ENCODE data around the gene SPTBN1. TPM values are rescaled to one million over a fixed set of nuclear protein-coding genes. Genes with fewer than 3 reads are reported as not detected.

The SPTBN1 gene
- total RNA-seq, 1 experiment from 2014 or later, result 202 TPM

DNA sequence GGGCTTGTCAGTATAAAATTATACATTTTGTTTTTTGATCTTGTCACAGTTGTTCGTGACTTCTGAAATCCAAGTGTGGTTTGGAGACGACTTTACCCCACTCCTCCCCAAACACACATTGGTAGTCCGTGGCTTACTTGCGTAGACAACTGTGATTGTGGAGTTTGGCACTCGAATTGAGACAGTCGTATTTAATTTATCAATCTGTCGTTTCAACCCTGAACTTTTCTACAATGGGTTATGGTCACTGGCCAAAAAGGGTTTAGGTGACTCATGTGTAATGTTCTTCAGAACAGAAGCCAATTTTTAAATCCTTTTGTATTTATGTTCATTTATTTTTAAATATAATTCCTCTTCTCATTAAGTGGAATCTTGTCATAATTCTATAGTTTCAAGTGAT, 129.9 kb downstream of the SPTBN1 start:
- Histone ChIP-seq H3F3A (ENCODE audit: low read length, unreplicated experiment) (peaks cover 5% of the 10 kb centered on the region), H3K4me3 (ENCODE audit: low read length) (no peak overlapping the region), H4K20me1 (ENCODE audit: low read length) (peaks cover 29% of the 10 kb centered on the region; the same call in 1 of the 2 replicates), H3K79me2 (ENCODE audit: low read length) (peaks cover 98% of the 10 kb centered on the region), H3K36me3 (ENCODE audit: low read depth, low read length) (peaks cover 7% of the 10 kb centered on the region), H3K27me3 (ENCODE audit: low read length) (no peaks in the 10 kb centered on the region), H3K9me2 (replicated peaks; ENCODE audit: low read length) (no peaks in the 10 kb centered on the region), H3K4me1 (ENCODE audit: insufficient read depth, low read length) (peaks cover 61% of the 10 kb centered on the region), H3K27ac (ENCODE audit: low read length) (no peak overlapping the region), H3K4me2 (ENCODE audit: low read length) (peak overlapping the region; percentile 14; the same call in 1 of the 2 replicates), H3K9ac (ENCODE audit: low read length) (no peak overlapping the region), H3K9me3 (ENCODE audit: low read length) (no peaks in the 10 kb centered on the region), H2AFZ (ENCODE audit: low read length) (no peak overlapping the region)
- ATAC-seq (no peak), DNase-seq (no peak)
- BruUV-seq (replicated peaks), result no TSS peak
- intact Hi-C loops (cut with micrococcal nuclease), result no loop called here
- CTCF ChIA-PET, result no interaction called here
- TF ChIP-seq EZH2phosphoT487 (IDR thresholded peaks at IDR 0.05; ENCODE audit: borderline replicate concordance, low read length) (no peak), EZH2 (IDR thresholded peaks at IDR 0.05; ENCODE audit: low read length, unreplicated experiment) (no peak)
- TF ChIP-seq, protein P1, sequence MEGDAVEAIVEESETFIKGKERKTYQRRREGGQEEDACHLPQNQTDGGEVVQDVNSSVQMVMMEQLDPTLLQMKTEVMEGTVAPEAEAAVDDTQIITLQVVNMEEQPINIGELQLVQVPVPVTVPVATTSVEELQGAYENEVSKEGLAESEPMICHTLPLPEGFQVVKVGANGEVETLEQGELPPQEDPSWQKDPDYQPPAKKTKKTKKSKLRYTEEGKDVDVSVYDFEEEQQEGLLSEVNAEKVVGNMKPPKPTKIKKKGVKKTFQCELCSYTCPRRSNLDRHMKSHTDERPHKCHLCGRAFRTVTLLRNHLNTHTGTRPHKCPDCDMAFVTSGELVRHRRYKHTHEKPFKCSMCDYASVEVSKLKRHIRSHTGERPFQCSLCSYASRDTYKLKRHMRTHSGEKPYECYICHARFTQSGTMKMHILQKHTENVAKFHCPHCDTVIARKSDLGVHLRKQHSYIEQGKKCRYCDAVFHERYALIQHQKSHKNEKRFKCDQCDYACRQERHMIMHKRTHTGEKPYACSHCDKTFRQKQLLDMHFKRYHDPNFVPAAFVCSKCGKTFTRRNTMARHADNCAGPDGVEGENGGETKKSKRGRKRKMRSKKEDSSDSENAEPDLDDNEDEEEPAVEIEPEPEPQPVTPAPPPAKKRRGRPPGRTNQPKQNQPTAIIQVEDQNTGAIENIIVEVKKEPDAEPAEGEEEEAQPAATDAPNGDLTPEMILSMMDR (conservative IDR thresholded peaks at IDR 0.05; ENCODE audit: low read depth, low read length), result no peak
- POLR2A ChIA-PET (ENCODE audit: unreplicated experiment), result no interaction called here

DNA sequence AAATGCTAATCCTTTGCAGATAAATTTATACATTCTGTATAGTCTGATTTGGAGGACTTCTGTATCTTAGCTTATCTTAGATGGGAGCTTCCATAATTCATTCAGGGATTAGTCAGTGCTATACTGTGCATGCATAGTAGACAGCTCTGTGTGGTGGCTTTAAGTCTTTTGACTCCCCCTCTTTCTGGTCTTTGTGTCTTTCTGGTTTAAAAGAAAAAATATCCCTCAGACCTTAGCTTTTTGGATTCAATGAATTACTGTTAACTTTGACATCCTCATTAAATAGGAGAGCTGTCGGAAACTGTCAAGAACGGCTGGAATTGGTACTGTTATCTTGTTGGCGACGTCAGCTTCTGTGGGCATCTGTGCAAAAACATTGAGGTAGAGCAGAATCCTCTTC, 130.4 kb downstream of the SPTBN1 start:
- no peak overlapping the region for H3K4me3 ChIP-seq (ENCODE audit: low read length)
- POLR2A ChIA-PET (ENCODE audit: unreplicated experiment), result no interaction called here
- no peak overlapping the region for H3K27ac ChIP-seq (ENCODE audit: low read length)
- H4K20me1 ChIP-seq (ENCODE audit: low read length), result peaks cover 33% of the 10 kb centered on the region; the same call in 1 of the 2 replicates
- ATAC-seq (no peak), DNase-seq (no peak)
- no TSS peak for BruUV-seq (replicated peaks)
- no peak overlapping the region for H2AFZ ChIP-seq (ENCODE audit: low read length)
- peaks cover 7% of the 10 kb centered on the region for H3K36me3 ChIP-seq (ENCODE audit: low read depth, low read length)
- H3K9ac ChIP-seq (ENCODE audit: low read length), result no peak overlapping the region
- H3K4me2 ChIP-seq (ENCODE audit: low read length), result no peak overlapping the region
- peaks cover 5% of the 10 kb centered on the region for H3F3A ChIP-seq (ENCODE audit: low read length, unreplicated experiment)
- TF ChIP-seq EZH2phosphoT487 (IDR thresholded peaks at IDR 0.05; ENCODE audit: borderline replicate concordance, low read length) (no peak), EZH2 (IDR thresholded peaks at IDR 0.05; ENCODE audit: low read length, unreplicated experiment) (no peak)
- TF ChIP-seq, protein P1 (conservative IDR thresholded peaks at IDR 0.05; ENCODE audit: low read depth, low read length), result no peak
- H3K4me1 ChIP-seq (ENCODE audit: insufficient read depth, low read length), result peaks cover 64% of the 10 kb centered on the region
- H3K9me3 ChIP-seq (ENCODE audit: low read length), result no peaks in the 10 kb centered on the region
- CTCF ChIA-PET, result no interaction called here
- no peaks in the 10 kb centered on the region for H3K9me2 ChIP-seq (replicated peaks; ENCODE audit: low read length)
- H3K79me2 ChIP-seq (ENCODE audit: low read length), result peaks cover 98% of the 10 kb centered on the region
- intact Hi-C loops (cut with micrococcal nuclease), result no loop called here
- no peaks in the 10 kb centered on the region for H3K27me3 ChIP-seq (ENCODE audit: low read length)

DNA sequence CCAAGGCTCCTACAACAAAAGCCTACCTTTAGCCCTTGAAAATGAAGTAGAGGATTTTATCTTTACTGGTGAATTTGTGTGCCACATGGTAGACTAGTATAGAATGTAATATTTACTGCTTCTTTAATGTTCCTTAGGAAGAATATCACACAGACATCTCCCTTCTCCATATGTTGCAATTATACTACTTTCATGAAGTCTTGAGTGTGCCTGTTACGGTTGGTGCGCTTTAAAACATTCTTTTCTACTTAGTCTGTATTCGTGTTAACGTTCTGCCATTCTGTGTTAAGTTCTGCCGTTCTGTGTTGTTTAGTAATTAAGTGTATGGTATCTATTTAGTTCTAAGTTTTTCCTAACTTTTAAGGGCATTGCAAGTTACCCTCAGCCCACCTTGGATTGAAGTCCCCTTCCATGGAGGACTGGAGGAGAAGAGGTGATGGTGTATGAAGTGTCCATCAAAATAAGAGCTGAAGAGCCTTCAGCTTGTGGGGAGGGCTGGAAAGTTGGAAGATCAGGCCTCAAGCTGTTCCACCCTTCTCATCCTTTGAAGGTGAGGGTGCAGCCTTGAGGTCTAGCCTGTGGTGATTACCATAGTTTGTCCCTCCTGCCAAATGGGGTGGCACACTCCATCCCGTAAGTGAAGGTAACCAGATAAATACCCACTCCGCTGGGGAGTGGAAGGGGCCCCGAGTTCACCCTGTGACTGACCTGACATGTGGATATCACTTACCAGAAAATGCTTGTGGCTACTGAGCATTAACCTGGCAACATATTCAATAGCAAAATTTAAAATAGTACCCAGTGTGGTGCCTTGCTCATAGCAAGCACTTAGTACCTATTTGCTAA, 131.3 kb downstream of the SPTBN1 start:
- peaks cover 5% of the 10 kb centered on the region for H3F3A ChIP-seq (ENCODE audit: low read length, unreplicated experiment)
- H3K4me3 ChIP-seq (ENCODE audit: low read length), result no peak overlapping the region
- no peaks in the 10 kb centered on the region for H3K9me3 ChIP-seq (ENCODE audit: low read length)
- ChIA-PET POLR2A (ENCODE audit: unreplicated experiment) (no interaction called here), CTCF (no interaction called here)
- H3K27me3 ChIP-seq (ENCODE audit: low read length), result no peaks in the 10 kb centered on the region
- intact Hi-C loops (cut with micrococcal nuclease), result no loop called here
- BruUV-seq (replicated peaks), result no TSS peak
- no peak overlapping the region for H3K4me2 ChIP-seq (ENCODE audit: low read length)
- ATAC-seq, result no peak
- H3K27ac ChIP-seq (ENCODE audit: low read length), result no peak overlapping the region; the same call in 1 of the 2 replicates
- H3K9me2 ChIP-seq (replicated peaks; ENCODE audit: low read length), result no peaks in the 10 kb centered on the region
- peaks cover 98% of the 10 kb centered on the region for H3K79me2 ChIP-seq (ENCODE audit: low read length)
- peaks cover 36% of the 10 kb centered on the region; the same call in 1 of the 2 replicates for H4K20me1 ChIP-seq (ENCODE audit: low read length)
- TF ChIP-seq EZH2 (IDR thresholded peaks at IDR 0.05; ENCODE audit: low read length, unreplicated experiment) (no peak), EZH2phosphoT487 (IDR thresholded peaks at IDR 0.05; ENCODE audit: borderline replicate concordance, low read length) (no peak)
- TF ChIP-seq, protein P1 (conservative IDR thresholded peaks at IDR 0.05; ENCODE audit: low read depth, low read length), result no peak
- no peak overlapping the region for H3K9ac ChIP-seq (ENCODE audit: low read length)
- no peak for DNase-seq
- no peak overlapping the region for H2AFZ ChIP-seq (ENCODE audit: low read length)
- peaks cover 7% of the 10 kb centered on the region for H3K36me3 ChIP-seq (ENCODE audit: low read depth, low read length)
- H3K4me1 ChIP-seq (ENCODE audit: insufficient read depth, low read length), result peaks cover 64% of the 10 kb centered on the region

Data from PC-3 (cell line).